Thymus (tissue), 14 donors: ENCODE data around the gene MARCHF3. TPM values are rescaled to one million over a fixed set of nuclear protein-coding genes. Genes with fewer than 3 reads are reported as not detected.

Source experiments
- DNase-seq, 9 donors: peaks; one replicate each; pipeline ENCODE4 v3.0.0-alpha.2; 2013; ENCODE audit warnings: low spot score in 9 of 9, low read depth in 6 of 9, missing footprints in 1 of 9
- H3K27ac ChIP-seq, 2 donors: one replicate each; pipeline ENCODE4 v1.5.1; 2013; ENCODE audit warnings: control low read depth in 1 of 2, low read depth in 1 of 2, low read length in 1 of 2, mild to moderate bottlenecking in 1 of 2, moderate library complexity in 1 of 2
- H3K27me3 ChIP-seq, 2 donors: one replicate each; pipeline ENCODE4 v1.5.1; 2013; ENCODE audit warnings: low read length in 1 of 2; ENCODE audit not compliant: control insufficient read depth in 2 of 2, insufficient read depth in 1 of 2
- H3K36me3 ChIP-seq, 2 donors: one replicate each; pipeline ENCODE4 v1.5.1; 2013; ENCODE audit warnings: low read length in 1 of 2, mild to moderate bottlenecking in 1 of 2, moderate library complexity in 1 of 2; ENCODE audit not compliant: control insufficient read depth in 2 of 2, insufficient read depth in 2 of 2
- H3K4me1 ChIP-seq, 2 donors: one replicate each; pipeline ENCODE4 v1.5.1; 2013; ENCODE audit warnings: low read length in 2 of 2; ENCODE audit not compliant: control insufficient read depth in 2 of 2, insufficient read depth in 2 of 2
- H3K4me3 ChIP-seq, 2 donors: one replicate each; pipeline ENCODE4 v1.5.1; 2013; ENCODE audit warnings: low read length in 2 of 2, control low read depth in 1 of 2, mild to moderate bottlenecking in 1 of 2
- H3K9me3 ChIP-seq, 2 donors: one replicate each; pipeline ENCODE4 v1.5.1; 2013; ENCODE audit warnings: low read length in 1 of 2, mild to moderate bottlenecking in 1 of 2; ENCODE audit not compliant: control insufficient read depth in 2 of 2, insufficient read depth in 1 of 2
- WGBS: extraction: QIAGEN DNeasy Blood & Tissue Kit; methylation state at CpG from one replicate; pipeline ENCODE4 v1.1.7; 2013; 5-methylcytosine and 5-hydroxymethylcytosine counted together
- long read RNA-seq, 10 donors: transcript quantifications; one replicate each; lab custom pipeline, GENCODE V29; 2026
- polyA plus RNA-seq: library from polyadenylated mRNA; stranded (reverse); fragments of 200-250 nt; gene quantifications from one replicate; pipeline ENCODE4 v1.2.3, GENCODE V29; 2013
- total RNA-seq: library from RNA; stranded (reverse); fragments of 120-200 nt; gene quantifications from one replicate; pipeline ENCODE4 v1.2.4, GENCODE V29; 2013
- donor health status: healthy.

The MARCHF3 gene, protein sequence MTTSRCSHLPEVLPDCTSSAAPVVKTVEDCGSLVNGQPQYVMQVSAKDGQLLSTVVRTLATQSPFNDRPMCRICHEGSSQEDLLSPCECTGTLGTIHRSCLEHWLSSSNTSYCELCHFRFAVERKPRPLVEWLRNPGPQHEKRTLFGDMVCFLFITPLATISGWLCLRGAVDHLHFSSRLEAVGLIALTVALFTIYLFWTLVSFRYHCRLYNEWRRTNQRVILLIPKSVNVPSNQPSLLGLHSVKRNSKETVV
- total RNA-seq: 5.0 TPM
- polyA plus RNA-seq: 5.1 TPM
- long read RNA-seq, donor 1: 0 reads
- long read RNA-seq, donor 2: 0 reads
- long read RNA-seq, donor 3, full-length matches to known transcripts: 1 of 1 reads
- long read RNA-seq, donor 3, partial matches to known transcripts: 0 of 1 reads
- long read RNA-seq, donor 3, other reads (novel, unspliced or antisense): 0 of 1 reads
- long read RNA-seq, donor 4: 0 reads
- long read RNA-seq, donor 5, full-length matches to known transcripts: 1 of 1 reads
- long read RNA-seq, donor 5, partial matches to known transcripts: 0 of 1 reads
- long read RNA-seq, donor 5, other reads (novel, unspliced or antisense): 0 of 1 reads
- long read RNA-seq, donor 6: 0 reads
- long read RNA-seq, donor 7, full-length matches to known transcripts: 2 of 2 reads
- long read RNA-seq, donor 7, partial matches to known transcripts: 0 of 2 reads
- long read RNA-seq, donor 7, other reads (novel, unspliced or antisense): 0 of 2 reads
- long read RNA-seq, donor 8: 0 reads
- long read RNA-seq, donor 9, partial matches to known transcripts: 0 of 1 reads
- long read RNA-seq, donor 9, other reads (novel, unspliced or antisense): 0 of 1 reads
- long read RNA-seq, donor 10, full-length matches to known transcripts: 1 of 1 reads
- long read RNA-seq, donor 10, partial matches to known transcripts: 0 of 1 reads
- long read RNA-seq, donor 10, other reads (novel, unspliced or antisense): 0 of 1 reads

DNA sequence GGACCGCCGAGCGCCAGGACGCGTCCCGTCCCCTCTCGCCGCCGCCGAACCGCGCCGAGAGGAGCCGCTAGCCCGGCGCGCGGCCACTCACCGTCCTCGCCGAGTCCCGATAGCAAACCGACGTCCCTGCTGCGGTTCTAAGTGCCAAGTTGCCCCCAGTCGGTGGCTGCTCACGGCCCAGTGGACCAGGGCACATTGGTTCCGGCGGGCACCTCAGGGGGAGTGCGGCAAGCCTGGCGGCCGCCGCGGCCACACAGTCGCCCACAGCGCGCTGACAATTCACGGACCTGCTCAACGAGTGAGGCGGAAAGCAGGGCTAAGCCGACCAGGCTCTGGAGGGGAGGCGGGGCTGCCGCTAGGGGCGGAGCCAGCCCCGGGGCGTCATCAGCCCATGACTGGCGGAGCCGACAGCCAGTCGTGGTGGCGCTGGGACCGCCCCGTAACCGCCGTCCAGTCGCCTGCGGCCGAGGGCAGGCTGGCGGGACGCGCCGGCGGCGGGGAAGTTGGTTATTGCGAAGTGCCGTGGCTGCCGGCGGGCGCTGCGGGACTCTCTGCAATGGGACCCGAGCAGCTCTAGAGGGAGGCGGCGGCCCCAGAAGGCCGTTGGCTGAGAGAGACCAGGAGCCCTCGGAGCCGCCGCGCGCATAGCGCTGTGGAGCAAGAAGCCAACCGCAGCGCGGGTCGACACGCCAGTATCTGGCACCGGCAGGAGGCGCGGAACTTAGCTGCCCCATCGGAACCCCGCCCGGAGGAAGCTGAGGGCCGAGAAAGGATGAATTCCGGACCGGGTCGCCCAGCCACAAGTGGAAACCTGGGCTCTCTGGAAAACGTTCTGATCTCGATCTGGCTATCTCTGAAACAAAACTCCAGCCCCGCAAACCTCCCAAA, at the start of gene MARCHF3:
MARCHF3 (minus strand) TSS at position 300 of the 888 bp plus-strand sequence. CDS start 112,387 bp downstream, outside the sequence.
- WGBS: under 1% methylated on average over 97 of the region's 97 CpGs
- H3K4me1 ChIP-seq: peaks cover 5 to 22% of the 10 kb centered on the region in 2 donors
- peak within 1 kb of the TSS; percentile 56 to 80 for H3K27ac ChIP-seq
- DNase-seq: peak; percentile 81 to 96 (median 91)
- peak within 1 kb of the TSS; percentile 74 to 76 for H3K4me3 ChIP-seq
- H3K27me3 ChIP-seq: peaks cover 5 to 35% of the 10 kb centered on the region in 2 donors
- no peaks in the 10 kb centered on the region for H3K36me3 ChIP-seq
- H3K9me3 ChIP-seq: peaks cover 0 to 1% of the 10 kb centered on the region in 2 donors

DNA sequence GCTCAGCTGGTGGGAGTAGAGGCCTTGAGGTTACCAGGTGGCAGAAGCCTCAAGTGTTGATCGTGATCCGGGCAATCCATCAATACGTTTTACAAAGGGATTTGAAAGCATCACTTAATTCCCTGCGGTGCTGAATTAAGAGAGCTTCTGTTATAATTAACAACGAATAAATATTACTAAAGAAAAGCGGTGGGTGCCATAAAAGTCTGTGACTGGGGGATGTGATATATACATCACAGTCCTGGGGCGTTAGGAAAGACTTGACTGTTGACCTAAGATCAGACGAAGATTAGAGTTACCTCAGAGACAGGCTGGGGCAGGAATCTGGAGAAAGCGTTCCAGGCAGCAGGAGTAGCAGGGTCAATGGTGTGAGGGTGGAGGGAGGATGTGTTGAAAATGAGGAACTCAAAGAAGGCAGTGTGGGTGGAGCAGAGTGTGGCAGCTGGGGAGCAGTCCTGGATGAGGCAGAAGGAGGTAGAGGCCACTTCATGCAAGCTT, 49.7 kb upstream of the MARCHF3 start:
- Histone ChIP-seq H3K27ac (no peak overlapping the region), H3K27me3 (no peaks in the 10 kb centered on the region), H3K9me3 (no peaks in the 10 kb centered on the region), H3K4me1 (no peaks in the 10 kb centered on the region), H3K36me3 (no peaks in the 10 kb centered on the region), H3K4me3 (no peak overlapping the region)
- 73% methylated on average over 9 of the region's 9 CpGs for WGBS
- no peak for DNase-seq

DNA sequence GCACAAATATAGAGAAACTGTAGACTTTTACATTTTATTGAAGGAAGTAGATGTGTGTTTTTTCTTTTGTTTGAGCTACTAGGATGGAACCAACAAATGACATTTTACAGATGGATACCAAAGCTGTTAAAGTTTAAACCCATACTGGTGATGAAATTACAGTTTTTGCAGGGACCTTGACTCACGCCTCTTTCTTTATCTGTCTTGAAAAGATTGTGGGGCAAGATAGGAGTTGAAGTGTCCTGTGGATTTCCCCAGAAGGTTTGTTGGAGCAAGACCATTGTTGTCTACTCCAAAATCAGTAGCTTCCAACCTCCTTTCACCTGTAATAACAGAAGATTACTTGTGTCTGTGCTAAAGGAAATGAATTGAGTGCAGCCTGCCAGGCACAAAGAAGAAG, 47.0 kb upstream of the MARCHF3 start:
- H3K27me3 ChIP-seq: no peaks in the 10 kb centered on the region
- no peaks in the 10 kb centered on the region for H3K9me3 ChIP-seq
- peaks cover 0 to 3% of the 10 kb centered on the region in 2 donors for H3K4me1 ChIP-seq
- H3K36me3 ChIP-seq: no peaks in the 10 kb centered on the region
- 91% methylated on average over 1 of the region's 1 CpG for WGBS
- DNase-seq: no peak
- no peak overlapping the region for H3K4me3 ChIP-seq
- H3K27ac ChIP-seq: no peak overlapping the region

DNA sequence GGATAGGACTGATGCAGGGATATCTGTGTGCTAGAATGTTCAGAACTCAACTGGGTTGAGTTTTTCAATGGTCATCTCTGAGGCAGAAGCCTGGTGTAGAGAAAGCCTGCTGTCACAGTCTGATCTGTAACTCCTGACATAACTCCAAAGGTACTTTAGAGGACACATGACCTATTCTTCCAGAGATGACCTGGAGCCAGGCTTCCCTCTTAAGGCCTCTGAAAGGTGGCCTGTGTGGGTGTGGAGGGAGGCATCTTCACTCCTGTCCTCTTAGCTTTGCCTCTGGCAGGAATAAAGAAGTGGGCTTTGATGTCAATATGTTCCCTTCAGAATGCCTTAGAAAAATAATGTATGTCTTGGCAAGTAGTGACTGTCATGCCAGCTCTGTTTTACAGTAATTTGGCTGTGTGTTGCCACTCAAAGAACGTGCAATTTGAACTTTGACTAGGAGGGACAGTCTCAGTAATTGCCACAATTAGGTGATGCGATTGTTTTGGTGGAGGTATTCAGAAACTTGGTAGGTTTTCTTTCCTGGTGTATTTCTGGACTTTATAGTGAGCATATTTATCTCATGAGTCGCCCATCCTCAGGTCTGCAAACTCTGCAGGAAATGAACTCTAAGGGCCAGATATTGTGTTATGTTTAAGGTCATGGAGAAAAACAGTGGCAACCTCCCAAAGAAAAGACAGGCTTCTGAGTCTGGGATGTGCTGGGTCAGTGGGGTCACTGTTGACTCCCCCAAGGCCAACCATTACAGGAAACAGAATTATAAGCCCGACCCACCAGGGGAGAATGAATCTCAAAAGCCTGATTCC, 46.2 kb upstream of the MARCHF3 start:
- 98% methylated on average over 4 of the region's 4 CpGs for WGBS
- peaks cover 0 to 3% of the 10 kb centered on the region in 2 donors for H3K4me1 ChIP-seq

DNA sequence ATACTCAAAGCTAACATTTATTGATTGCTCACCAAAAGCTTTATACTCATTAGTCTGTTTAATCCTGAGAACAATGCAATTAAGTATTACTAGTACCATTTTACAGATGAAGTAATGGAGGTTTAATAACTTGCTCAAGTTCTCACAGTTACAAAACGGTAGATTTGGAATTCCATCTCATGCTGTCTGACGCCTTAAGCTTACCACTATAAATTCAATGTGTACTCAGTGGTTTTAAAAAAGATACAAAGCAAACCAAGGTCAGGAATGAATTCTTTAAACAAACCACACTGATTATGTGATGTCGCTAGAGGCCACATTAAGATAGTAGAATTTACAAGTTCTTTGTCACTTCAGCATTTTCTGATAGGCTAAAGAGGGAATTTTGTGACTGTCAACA, 44.1 kb upstream of the MARCHF3 start:
- no peak overlapping the region for H3K4me3 ChIP-seq
- H3K9me3 ChIP-seq: no peaks in the 10 kb centered on the region
- peaks cover 0 to 3% of the 10 kb centered on the region in 2 donors for H3K4me1 ChIP-seq
- no peak for DNase-seq
- no peaks in the 10 kb centered on the region for H3K36me3 ChIP-seq
- 98% methylated on average over 3 of the region's 3 CpGs for WGBS
- H3K27ac ChIP-seq: no peak overlapping the region
- H3K27me3 ChIP-seq: no peaks in the 10 kb centered on the region

More for the DNA sequence above, 46.2 kb upstream of the MARCHF3 start:
- Histone ChIP-seq H3K9me3 (no peaks in the 10 kb centered on the region), H3K27ac (no peak overlapping the region), H3K36me3 (no peaks in the 10 kb centered on the region), H3K27me3 (no peaks in the 10 kb centered on the region), H3K4me3 (no peak overlapping the region)
- DNase-seq: no peak

DNA sequence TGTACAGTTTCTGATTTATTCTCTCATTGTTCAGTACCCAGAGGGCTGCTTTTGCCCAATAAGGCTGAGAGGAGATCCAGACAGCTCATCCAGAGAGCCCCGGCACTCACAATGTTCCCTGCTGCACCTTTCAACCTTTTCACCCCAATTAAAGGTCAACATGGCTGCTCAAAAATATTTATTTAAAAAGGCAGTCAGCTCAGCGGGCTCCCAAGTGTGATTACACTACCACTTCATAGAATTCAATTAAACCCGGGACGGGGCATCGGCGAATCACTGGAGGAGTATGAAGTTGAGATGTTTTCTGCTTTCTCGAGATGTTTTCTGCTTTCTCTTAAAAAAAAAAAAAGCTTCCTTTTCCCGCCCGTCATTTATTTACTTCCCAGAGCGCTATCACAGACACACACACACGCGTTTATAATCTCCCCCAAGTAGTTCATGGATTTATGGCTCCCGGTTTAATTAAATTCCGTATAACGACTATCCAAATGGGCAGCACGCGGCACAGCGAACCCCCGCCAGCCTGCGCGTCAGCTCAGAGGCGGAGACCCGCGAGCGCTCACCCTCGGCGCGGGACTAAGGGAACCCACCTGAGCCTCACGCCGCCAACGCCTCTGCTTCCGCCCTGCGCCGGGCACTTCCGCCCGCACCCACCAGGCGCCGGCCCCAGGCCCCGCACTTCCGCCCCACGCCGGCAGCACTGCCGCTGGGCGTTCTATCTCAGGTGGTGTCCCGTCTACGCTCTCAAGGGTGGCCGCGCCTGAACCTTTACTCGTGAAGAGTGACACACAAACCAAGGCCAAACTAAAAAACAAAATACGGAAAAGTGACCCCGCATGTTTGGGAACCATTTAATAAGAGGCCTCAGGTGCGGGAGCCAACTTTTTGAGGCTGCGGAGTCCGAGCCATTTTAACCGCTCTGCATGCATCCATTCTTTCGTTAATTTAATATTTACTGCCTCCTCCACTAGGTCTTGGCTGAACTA, 42.8 kb upstream of the MARCHF3 start, which contains the start of gene C5orf63:
C5orf63 (minus strand) TSS at position 642 of the 986 bp plus-strand sequence. CDS start 14,507 bp downstream, outside the sequence.
- DNase-seq: peak in 6 of 9 donors; percentile 54 to 80 (median 68)
- 28% methylated on average over 56 of the region's 56 CpGs for WGBS
- Histone ChIP-seq H3K9me3 (no peaks in the 10 kb centered on the region), H3K4me1 (peaks cover 0 to 3% of the 10 kb centered on the region in 2 donors), H3K36me3 (no peaks in the 10 kb centered on the region), H3K27me3 (no peaks in the 10 kb centered on the region), H3K4me3 (peak within 1 kb of the TSS; percentile 60 to 62), H3K27ac (peak within 1 kb of the TSS; percentile 15 to 52)

DNA sequence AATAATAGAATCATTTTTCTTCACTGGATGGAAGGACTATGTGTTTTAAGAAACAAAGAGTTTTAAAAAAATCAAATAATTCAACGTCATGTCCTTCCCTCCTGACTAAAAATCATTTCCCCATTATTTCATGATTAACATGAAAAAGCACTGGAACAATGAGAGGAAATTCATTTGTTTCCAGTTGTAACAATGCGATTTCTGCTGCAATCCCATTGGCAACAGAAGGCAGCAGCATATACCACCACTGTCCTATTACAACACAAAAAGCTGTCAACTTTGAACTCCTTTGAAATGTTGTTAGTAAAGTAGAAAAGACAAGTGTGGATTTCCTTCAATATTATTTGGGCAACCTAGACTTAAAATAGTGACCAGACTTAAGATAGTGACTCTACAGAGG, 39.9 kb upstream of the MARCHF3 start:
- H3K4me3 ChIP-seq: no peak overlapping the region
- no peak for DNase-seq
- H3K27me3 ChIP-seq: no peaks in the 10 kb centered on the region
- no peak overlapping the region for H3K27ac ChIP-seq
- H3K9me3 ChIP-seq: no peaks in the 10 kb centered on the region
- WGBS: 97% methylated on average over 2 of the region's 2 CpGs
- peaks cover 0 to 3% of the 10 kb centered on the region in 2 donors for H3K4me1 ChIP-seq
- no peaks in the 10 kb centered on the region for H3K36me3 ChIP-seq
